Activated CD8-positive, alpha-beta memory T cell treated with anti-CD3 and anti-CD28 coated beads, Interleukin-2, amount 10 ng/mL, durations not matched to agents 7 days and 5 days (primary cell): Measurements from ENCODE around the gene SNAP25. TPM values are rescaled to one million over a fixed set of nuclear protein-coding genes. Genes with fewer than 3 reads are reported as not detected.
A peak's percentile ranks its signal among the peaks of the same experiment; 100 is the strongest.

Source experiments
- ATAC-seq: fragments of 150-1000 bp; cut with Tn5 transposase; one replicate; pipeline ENCODE4 v1.10.0; 2021; ENCODE audit warnings: moderate library complexity
- CTCF ChIA-PET: fragments of 350-600 bp; sonication (Branson Sonifier 250); formaldehyde crosslinking; loops from one replicate; lab custom pipeline; 2021; ENCODE audit warnings: antibody characterized with exemption; lab: Charles Lee
- DNase-seq: peaks from one replicate; pipeline ENCODE4 v3.0.0-alpha.2; 2020
- H3K27ac Mint-ChIP-seq: one replicate; pipeline ENCODE4 v1.8.0; 2021; ENCODE audit warnings: mild to moderate bottlenecking, mixed read lengths
- H3K27me3 Mint-ChIP-seq: one replicate; pipeline ENCODE4 v1.8.0; 2021; ENCODE audit warnings: mixed read lengths
- H3K36me3 Mint-ChIP-seq: one replicate; pipeline ENCODE4 v1.8.0; 2021; ENCODE audit warnings: mild to moderate bottlenecking, mixed read lengths
- H3K4me1 Mint-ChIP-seq: one replicate; pipeline ENCODE4 v1.8.0; 2021; ENCODE audit warnings: mixed read lengths
- H3K4me3 Mint-ChIP-seq: one replicate; pipeline ENCODE4 v1.8.0; 2021; ENCODE audit warnings: mild to moderate bottlenecking, moderate library complexity, mixed read lengths
- H3K9me3 Mint-ChIP-seq: one replicate; pipeline ENCODE4 v1.8.0; 2022; ENCODE audit warnings: low read depth, mixed read lengths
- total RNA-seq, 2 experiments: library from RNA; stranded (reverse); gene quantifications; one replicate each; pipeline ENCODE4 v1.2.3, GENCODE V29; 2021

The SNAP25 gene
- total RNA-seq, result 1 to 10 TPM in 1 of 2 experiments, not detected in 1; 1.6 TPM

GRCh38 chr20:10218536-10219451 lies at the start of gene SNAP25:
SNAP25 (plus strand) TSS chr20:10218830; CDS start chr20:10275492, 56,662 bp downstream.
- peak; percentile 58 for ATAC-seq
- H3K27ac Mint-ChIP-seq, result peak within 1 kb of the TSS; percentile 39
- DNase-seq, result peak; percentile 60

GRCh38 chr20:10169752-10170151 lies 48.9 kb upstream of the SNAP25 start:
- no peak overlapping the region for H3K27ac Mint-ChIP-seq
- H3K27me3 Mint-ChIP-seq, result peaks cover 25% of the 10 kb centered on the region
- H3K4me1 Mint-ChIP-seq, result peaks cover 2% of the 10 kb centered on the region
- no peak overlapping the region for H3K4me3 Mint-ChIP-seq
- no peaks in the 10 kb centered on the region for H3K9me3 Mint-ChIP-seq
- ATAC-seq (no peak), DNase-seq (no peak)
- CTCF ChIA-PET, result no interaction called here
- no peaks in the 10 kb centered on the region for H3K36me3 Mint-ChIP-seq

More at GRCh38 chr20:10218536-10219451, at the start of gene SNAP25:
- Mint-ChIP-seq H3K4me1 (peaks cover 6% of the 10 kb centered on the region), H3K36me3 (peaks cover 3% of the 10 kb centered on the region), H3K27me3 (peaks cover 40% of the 10 kb centered on the region), H3K4me3 (peak within 1 kb of the TSS; percentile 41), H3K9me3 (no peaks in the 10 kb centered on the region)
- CTCF ChIA-PET, result interaction anchor here (1.1 kb wide), 1 partner anchor 128 kb away, joined by 3 read pairs; no protein-coding TSS in a partner anchor

DNA sequence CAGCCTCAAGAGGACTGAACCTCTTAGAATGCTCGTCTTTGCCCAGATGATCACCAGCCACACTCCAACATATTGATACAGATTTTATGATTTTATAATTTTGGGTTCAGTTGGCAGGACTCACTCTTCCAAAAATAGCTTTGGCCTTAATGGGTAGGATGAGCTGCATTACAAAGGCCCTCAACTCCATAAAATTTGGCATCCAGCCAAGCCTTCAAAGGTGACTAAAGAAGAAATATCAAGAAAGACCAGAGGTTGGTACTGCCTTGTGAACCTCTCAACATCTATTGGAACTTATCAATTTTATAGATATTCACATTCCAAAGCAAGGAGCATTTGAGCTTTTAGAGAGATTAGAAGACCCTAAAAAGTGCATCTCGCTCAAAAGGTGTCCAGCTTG lies 48.4 kb upstream of the SNAP25 start:
- Mint-ChIP-seq H3K4me3 (no peak overlapping the region), H3K36me3 (no peaks in the 10 kb centered on the region), H3K27me3 (peaks cover 25% of the 10 kb centered on the region), H3K9me3 (no peaks in the 10 kb centered on the region), H3K27ac (no peak overlapping the region), H3K4me1 (peaks cover 2% of the 10 kb centered on the region)
- DNase-seq, result no peak
- CTCF ChIA-PET, result interaction anchor here (0.6 kb wide), 1 partner anchor 30 kb away, joined by 3 read pairs; no protein-coding TSS in a partner anchor
- no peak for ATAC-seq

DNA sequence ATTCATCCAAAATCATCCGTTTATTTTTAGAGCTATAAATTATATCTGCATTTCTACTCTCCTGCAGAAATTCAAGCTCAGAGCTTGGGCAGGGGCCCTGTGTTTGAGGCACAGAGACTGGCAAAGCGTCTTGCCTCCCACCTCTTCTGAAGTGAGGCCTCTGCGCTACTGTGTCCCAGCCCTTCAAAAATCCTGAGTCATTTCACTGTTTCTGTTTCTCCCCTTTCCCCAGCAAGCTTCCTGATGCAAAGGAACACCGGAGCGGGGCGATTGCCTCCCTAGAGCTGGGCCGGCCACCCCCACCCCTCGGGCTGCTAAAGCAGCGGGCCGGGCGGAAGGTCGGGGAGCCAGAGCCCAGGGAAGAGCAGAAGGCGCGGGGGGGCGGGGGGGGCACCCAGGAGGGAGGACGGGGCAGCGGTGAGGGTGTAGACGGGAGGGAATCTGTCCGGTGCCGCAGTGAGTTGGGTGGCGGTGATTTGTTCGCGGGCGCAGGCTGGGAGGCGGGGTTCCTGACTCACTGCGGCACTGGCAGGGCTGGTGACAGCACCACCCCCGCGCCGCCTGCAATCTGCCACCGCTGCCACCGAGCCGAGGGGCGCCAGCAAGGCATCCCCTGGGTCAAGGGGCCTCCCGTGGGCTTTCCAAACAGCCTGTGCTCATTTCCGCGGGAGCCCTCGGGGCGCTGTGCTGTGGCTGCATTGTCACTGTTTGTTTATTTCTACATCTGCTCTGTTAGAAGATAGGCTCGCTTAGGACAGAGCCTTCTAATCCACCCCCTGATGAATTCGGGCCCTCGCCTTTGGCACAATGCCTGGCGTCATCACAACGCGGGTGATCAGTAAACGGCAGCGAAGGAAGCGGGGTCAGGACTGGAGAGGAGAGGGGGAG lies 46.5 kb upstream of the SNAP25 start:
- Mint-ChIP-seq H3K4me3 (peak overlapping the region; percentile 26), H3K27me3 (peaks cover 25% of the 10 kb centered on the region), H3K27ac (no peak overlapping the region), H3K36me3 (no peaks in the 10 kb centered on the region), H3K4me1 (peaks cover 2% of the 10 kb centered on the region), H3K9me3 (no peaks in the 10 kb centered on the region)
- CTCF ChIA-PET, result no interaction called here
- DNase-seq, result no peak
- ATAC-seq, result no peak

DNA sequence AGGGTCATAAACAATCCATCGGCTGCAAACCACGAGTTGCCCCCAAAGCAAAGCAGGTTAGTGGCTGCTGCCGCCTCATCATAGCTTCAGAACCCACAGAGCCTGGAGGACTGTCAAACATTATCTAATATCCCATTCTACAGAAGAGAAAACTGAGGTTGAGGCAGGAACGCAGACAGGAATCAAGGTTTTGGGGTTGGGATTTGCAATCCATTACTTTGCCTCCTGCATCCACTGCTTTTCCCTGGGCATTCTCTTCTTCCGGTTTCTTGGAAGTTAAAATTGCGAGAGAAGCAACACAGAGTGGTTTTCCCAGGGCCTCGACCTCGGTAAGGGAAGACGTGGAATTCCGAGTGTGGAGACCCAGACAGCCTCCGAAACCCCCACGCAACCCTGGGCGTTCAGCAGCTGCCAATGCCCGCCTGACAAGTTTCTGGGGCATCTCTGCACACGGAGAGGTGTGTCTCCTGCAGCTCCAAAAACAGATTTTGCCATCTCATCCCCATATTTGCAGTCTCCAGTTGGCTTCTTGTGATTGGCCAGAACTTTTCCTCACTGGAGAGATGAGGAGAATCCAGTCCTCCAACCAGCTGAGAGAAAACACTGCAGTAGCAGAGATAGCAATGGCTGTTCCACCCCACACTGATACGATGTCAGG lies 45.5 kb upstream of the SNAP25 start:
- peaks cover 30% of the 10 kb centered on the region for H3K27me3 Mint-ChIP-seq
- CTCF ChIA-PET, result no interaction called here
- ATAC-seq (no peak), DNase-seq (no peak)
- peaks cover 2% of the 10 kb centered on the region for H3K4me1 Mint-ChIP-seq
- H3K4me3 Mint-ChIP-seq, result no peak overlapping the region
- no peaks in the 10 kb centered on the region for H3K9me3 Mint-ChIP-seq
- no peaks in the 10 kb centered on the region for H3K36me3 Mint-ChIP-seq
- H3K27ac Mint-ChIP-seq, result no peak overlapping the region

- CTCF ChIA-PET, result no interaction called here
- Mint-ChIP-seq H3K36me3 (no peaks in the 10 kb centered on the region), H3K27me3 (peaks cover 30% of the 10 kb centered on the region), H3K4me1 (peaks cover 2% of the 10 kb centered on the region), H3K4me3 (no peak overlapping the region), H3K9me3 (no peaks in the 10 kb centered on the region), H3K27ac (no peak overlapping the region)
- DNase-seq (no peak), ATAC-seq (no peak)
Measured at GRCh38 chr20:10174400-10174799, 44.2 kb upstream of the SNAP25 start.

GRCh38 chr20:10177326-10177725 lies 41.3 kb upstream of the SNAP25 start:
- H3K27ac Mint-ChIP-seq, result no peak overlapping the region
- no peak for DNase-seq
- peaks cover 18% of the 10 kb centered on the region for H3K27me3 Mint-ChIP-seq
- peaks cover 2% of the 10 kb centered on the region for H3K4me1 Mint-ChIP-seq
- H3K4me3 Mint-ChIP-seq, result no peak overlapping the region
- no peaks in the 10 kb centered on the region for H3K9me3 Mint-ChIP-seq
- CTCF ChIA-PET, result no interaction called here
- H3K36me3 Mint-ChIP-seq, result no peaks in the 10 kb centered on the region
- no peak for ATAC-seq

GRCh38 chr20:10178091-10178490 lies 40.5 kb upstream of the SNAP25 start:
- DNase-seq (no peak), ATAC-seq (no peak)
- Mint-ChIP-seq H3K9me3 (no peaks in the 10 kb centered on the region), H3K4me3 (no peak overlapping the region), H3K27ac (no peak overlapping the region), H3K27me3 (peaks cover 12% of the 10 kb centered on the region), H3K36me3 (no peaks in the 10 kb centered on the region), H3K4me1 (no peaks in the 10 kb centered on the region)
- CTCF ChIA-PET, result no interaction called here

GRCh38 chr20:10178727-10179313 lies 39.8 kb upstream of the SNAP25 start:
- Mint-ChIP-seq H3K36me3 (no peaks in the 10 kb centered on the region), H3K4me1 (no peaks in the 10 kb centered on the region), H3K27me3 (peaks cover 8% of the 10 kb centered on the region), H3K27ac (no peak overlapping the region), H3K4me3 (no peak overlapping the region), H3K9me3 (peaks cover 1% of the 10 kb centered on the region)
- CTCF ChIA-PET, result no interaction called here
- ATAC-seq (no peak), DNase-seq (no peak)

DNA sequence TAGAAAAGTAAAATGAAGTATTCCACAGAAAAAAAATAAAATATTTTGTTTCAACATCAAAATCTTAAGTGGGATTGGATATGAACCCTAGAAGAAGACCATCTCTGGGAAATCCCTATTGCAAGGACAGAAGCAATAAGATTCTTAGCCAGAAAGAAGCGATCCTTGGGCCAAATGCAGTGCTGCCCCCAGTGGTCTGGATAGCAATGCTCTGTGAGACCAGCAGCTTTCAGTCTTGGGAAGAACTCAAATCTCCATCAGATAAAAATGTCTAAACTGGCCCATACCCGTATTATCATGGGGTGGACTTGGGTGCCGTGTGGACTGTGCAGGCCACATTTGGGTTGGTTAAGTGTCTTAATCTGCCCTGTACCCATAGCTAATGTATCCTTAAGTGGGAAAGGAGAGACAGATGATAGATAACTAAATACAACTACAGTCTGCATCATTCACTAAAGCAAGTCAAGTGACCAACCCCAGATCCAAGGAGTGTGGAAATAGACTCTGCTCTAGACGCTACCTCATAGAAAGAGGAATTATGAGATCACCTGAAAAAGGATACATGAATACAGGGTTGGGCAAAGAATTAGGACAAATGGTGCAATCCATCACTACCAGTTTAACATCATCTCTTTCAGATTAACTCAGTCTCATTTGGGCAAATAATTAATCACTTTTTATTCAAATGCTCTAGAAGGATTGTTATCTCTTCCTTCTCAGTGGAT lies 38.9 kb upstream of the SNAP25 start:
- Mint-ChIP-seq H3K36me3 (no peaks in the 10 kb centered on the region), H3K4me1 (no peaks in the 10 kb centered on the region), H3K9me3 (peaks cover 1% of the 10 kb centered on the region), H3K27me3 (peaks cover 5% of the 10 kb centered on the region), H3K27ac (no peak overlapping the region), H3K4me3 (no peak overlapping the region)
- DNase-seq, result no peak
- CTCF ChIA-PET, result no interaction called here
- no peak for ATAC-seq

GRCh38 chr20:10180651-10181235 lies 37.9 kb upstream of the SNAP25 start:
- no peaks in the 10 kb centered on the region for H3K4me1 Mint-ChIP-seq

More at GRCh38 chr20:10180651-10181235, 37.9 kb upstream of the SNAP25 start:
- Mint-ChIP-seq H3K9me3 (peaks cover 1% of the 10 kb centered on the region), H3K36me3 (no peaks in the 10 kb centered on the region), H3K27ac (no peak overlapping the region), H3K4me3 (no peak overlapping the region), H3K27me3 (peaks cover 5% of the 10 kb centered on the region)
- CTCF ChIA-PET, result no interaction called here
- ATAC-seq (no peak), DNase-seq (no peak)
